ENCODE data around the gene MACROD2. TPM values are rescaled to one million over a fixed set of nuclear protein-coding genes. Genes with fewer than 3 reads are reported as not detected.

The MACROD2 gene
- total RNA-seq, 4 donors from 2014 or later = 2.9 to 11.3 (median 8.0) TPM

DNA sequence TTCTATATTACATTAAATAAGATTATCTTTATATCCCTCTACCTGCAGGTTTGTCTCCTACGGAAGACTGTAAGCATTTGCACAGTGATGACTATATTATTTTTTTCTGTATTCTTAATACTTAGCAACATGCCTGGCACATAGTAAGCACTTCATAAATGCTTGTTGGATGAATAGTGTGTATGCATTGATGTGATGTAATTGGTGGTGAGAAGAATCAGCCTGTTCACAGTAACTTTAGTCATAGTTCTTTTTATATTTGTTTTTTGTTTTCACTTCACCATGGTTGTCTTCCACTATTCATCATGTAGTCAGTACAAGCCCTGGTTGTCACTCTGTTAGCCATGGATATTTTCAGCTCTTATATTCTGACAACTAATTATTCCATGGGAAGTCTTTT, 526.1 kb downstream of the MACROD2 start:
- TF ChIP-seq, protein P1, sequence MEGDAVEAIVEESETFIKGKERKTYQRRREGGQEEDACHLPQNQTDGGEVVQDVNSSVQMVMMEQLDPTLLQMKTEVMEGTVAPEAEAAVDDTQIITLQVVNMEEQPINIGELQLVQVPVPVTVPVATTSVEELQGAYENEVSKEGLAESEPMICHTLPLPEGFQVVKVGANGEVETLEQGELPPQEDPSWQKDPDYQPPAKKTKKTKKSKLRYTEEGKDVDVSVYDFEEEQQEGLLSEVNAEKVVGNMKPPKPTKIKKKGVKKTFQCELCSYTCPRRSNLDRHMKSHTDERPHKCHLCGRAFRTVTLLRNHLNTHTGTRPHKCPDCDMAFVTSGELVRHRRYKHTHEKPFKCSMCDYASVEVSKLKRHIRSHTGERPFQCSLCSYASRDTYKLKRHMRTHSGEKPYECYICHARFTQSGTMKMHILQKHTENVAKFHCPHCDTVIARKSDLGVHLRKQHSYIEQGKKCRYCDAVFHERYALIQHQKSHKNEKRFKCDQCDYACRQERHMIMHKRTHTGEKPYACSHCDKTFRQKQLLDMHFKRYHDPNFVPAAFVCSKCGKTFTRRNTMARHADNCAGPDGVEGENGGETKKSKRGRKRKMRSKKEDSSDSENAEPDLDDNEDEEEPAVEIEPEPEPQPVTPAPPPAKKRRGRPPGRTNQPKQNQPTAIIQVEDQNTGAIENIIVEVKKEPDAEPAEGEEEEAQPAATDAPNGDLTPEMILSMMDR (IDR thresholded peaks at IDR 0.05; ENCODE audit: low read depth) = no peak

DNA sequence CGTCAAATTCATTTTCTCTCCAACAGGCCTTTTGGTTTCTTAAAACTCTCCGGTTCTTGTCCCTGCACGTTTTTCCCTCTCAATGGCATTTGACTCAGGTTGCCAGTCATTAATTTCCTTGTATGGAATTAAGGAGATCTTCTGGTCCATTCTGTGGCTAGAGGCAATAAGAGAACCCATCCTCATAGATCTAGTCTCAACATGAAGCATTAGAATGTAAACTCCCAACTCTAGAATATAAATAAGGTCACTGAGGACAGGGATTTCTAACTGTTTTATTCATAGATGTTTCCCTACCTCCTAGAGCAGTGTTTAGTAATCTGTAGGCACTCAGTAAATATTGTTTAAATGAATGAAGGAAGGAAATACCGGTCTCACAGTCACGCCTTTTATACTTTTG, 527.3 kb downstream of the MACROD2 start:
- TF ChIP-seq, protein P1 (IDR thresholded peaks at IDR 0.05; ENCODE audit: low read depth) = no peak

DNA sequence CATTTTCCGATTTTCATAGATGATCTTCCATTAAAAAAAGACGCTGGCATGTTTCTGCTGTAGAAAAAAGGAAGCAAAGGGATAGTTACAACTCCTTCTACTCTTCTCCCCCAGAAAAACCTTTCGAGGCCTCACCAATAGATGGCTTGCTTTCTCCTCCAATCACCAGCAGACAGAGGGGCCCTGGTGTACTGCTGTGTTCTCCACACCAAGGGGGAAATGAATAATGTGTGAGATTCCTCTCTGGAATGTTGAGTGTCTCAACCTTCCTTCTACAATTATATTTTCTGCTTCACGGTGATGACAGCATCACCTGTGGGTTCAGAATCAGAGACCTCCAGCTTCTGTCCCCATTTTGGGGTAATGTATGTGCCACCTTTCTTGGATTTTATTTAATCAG, 527.8 kb downstream of the MACROD2 start:
- TF ChIP-seq, protein P1 (IDR thresholded peaks at IDR 0.05; ENCODE audit: low read depth) = no peak

DNA sequence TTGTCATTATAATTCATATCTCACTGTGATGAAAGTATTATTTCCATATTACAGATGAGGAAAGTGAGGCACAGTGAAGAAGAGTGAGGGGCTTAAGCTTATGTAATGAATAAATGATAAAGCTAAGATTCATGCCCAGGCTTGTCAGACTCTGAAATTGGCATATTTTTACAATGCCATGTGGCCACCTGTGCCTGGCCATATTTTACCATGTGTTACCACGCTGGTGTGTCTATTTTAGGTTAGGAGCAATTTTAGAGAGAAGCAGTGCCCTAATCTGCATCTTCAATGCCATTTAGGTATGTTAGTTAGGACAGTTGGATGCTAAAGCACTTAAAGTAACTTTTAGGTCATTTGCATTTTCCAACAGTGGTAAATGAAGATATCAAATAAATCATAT, 530.1 kb downstream of the MACROD2 start:
- TF ChIP-seq, protein P1 (IDR thresholded peaks at IDR 0.05; ENCODE audit: low read depth) = no peak

DNA sequence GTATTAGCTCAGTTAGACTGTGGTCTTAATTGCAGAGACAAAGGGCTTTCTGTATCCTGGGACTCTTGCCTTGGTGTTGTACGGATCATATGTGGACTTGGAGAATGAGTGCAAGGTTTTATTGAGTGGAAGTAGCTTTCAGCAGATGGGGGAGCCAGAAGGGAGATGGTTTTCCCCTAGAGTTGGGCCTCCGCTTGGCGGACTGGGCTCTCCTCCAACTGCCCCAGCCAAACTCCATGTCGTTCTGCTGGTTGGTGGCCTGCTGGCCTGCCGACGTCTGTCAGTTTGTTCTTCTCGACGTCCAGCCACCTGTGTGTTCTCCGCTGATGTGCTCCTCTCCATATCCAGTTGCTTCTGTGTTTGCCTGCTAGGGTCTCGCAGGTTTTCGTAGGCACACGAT, 531.6 kb downstream of the MACROD2 start:
- TF ChIP-seq, protein P1 (IDR thresholded peaks at IDR 0.05; ENCODE audit: low read depth) = no peak

DNA sequence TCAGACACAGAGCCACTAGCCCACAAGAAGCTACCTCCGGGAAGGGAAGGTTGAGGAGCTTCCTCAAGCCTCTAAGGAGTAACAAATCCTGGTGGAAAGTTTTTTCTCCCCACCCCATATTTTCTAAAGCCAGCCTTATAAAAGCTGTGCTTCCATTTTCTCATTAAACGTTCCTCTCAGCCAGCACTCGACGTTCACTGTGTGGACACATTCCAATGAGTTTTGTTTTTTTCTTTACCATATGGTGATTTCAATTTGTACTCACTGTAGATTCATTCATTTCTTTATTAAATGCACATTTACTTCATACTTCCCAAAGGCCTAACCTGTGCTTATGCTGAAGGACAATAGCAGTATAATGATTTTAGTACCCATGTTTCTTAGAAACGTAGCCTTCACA, 536.5 kb downstream of the MACROD2 start:
- TF ChIP-seq, protein P1 (IDR thresholded peaks at IDR 0.05; ENCODE audit: low read depth) = no peak

DNA sequence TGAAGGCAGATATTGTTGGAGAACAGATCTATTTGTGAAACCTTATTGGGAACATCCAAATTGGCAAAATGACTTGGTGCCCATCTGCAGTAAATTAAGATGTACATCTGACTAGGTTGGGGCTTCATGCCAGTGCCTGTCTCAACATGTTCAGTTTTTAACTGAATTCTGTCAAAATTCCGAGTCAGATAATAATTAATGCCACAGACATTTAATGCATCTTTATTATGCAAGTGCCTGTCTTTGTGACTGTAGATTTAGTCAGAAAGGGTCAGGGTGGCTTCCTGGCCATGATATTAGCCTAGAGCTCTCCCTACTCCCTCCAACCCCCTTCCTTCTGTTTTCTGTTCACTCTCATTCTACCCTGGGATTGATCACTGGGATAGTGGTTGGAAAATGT, 541.4 kb downstream of the MACROD2 start:
- TF ChIP-seq, protein P1 (IDR thresholded peaks at IDR 0.05; ENCODE audit: low read depth) = no peak

All from subcutaneous adipose tissue (tissue), 4 donors.